ENCODE data around the gene PNLIPRP2. TPM values are rescaled to one million over a fixed set of nuclear protein-coding genes. Genes with fewer than 3 reads are reported as not detected.

The PNLIPRP2 gene
- total RNA-seq, 1 experiment from 2014 or later = 1.1 TPM

GRCh38 chr10:116685807-116686206 is 65.1 kb downstream of the PNLIPRP2 start:
- peaks cover 0 to 6% of the 10 kb centered on the region in 2 experiments; a peak in 1 of 4 replicates for H3K4me1 ChIP-seq (ENCODE audit: control insufficient read depth in 1 of 2, insufficient read depth in 2 of 2, low read length in 2 of 2)
- H3K27me3 ChIP-seq (ENCODE audit: insufficient read depth, low read length) = no peaks in the 10 kb centered on the region
- no peak for TF ChIP-seq SP1 (IDR thresholded peaks at IDR 0.05; ENCODE audit: low read depth)
- TF ChIP-seq SIN3A (IDR thresholded peaks at IDR 0.05; ENCODE audit: low read depth) = no peak
- TF ChIP-seq CTCF (IDR thresholded peaks at IDR 0.05 in 2 of 3, conservative IDR thresholded peaks at IDR 0.05 in 1 of 3; ENCODE audit: borderline replicate concordance in 1 of 3, insufficient read depth in 1 of 3, low read depth in 2 of 3, low read length in 2 of 3) = no peak
- no peak for TF ChIP-seq FOSL1 (IDR thresholded peaks at IDR 0.05; ENCODE audit: low read depth)
- no peak for TF ChIP-seq POLR2AphosphoS5 (IDR thresholded peaks at IDR 0.05; ENCODE audit: low read depth, low read length)
- no peak for TF ChIP-seq RAD21 (IDR thresholded peaks at IDR 0.05; ENCODE audit: low read depth)
- TF ChIP-seq EZH2 (IDR thresholded peaks at IDR 0.05) = no peak
- no peak for TF ChIP-seq ELF1 (IDR thresholded peaks at IDR 0.05; ENCODE audit: borderline replicate concordance, low read depth)
- no peak for TF ChIP-seq EGR1 (IDR thresholded peaks at IDR 0.05; ENCODE audit: low read depth)
- no peak for TF ChIP-seq TCF7L2 (IDR thresholded peaks at IDR 0.05; ENCODE audit: borderline replicate concordance, extremely low read depth, insufficient read depth, insufficient read length)
- TF ChIP-seq REST (IDR thresholded peaks at IDR 0.05; ENCODE audit: low read depth) = no peak
- no peak for TF ChIP-seq CBX3 (IDR thresholded peaks at IDR 0.05; ENCODE audit: low read depth)
- TF ChIP-seq EZH2phosphoT487 (IDR thresholded peaks at IDR 0.05; ENCODE audit: borderline replicate concordance) = no peak
- no peak for TF ChIP-seq ZBTB33 (IDR thresholded peaks at IDR 0.05; ENCODE audit: extremely low read depth, insufficient replicate concordance, low read length)
- TF ChIP-seq MAX (IDR thresholded peaks at IDR 0.05) = no peak
- TF ChIP-seq SRF (IDR thresholded peaks at IDR 0.05; ENCODE audit: low read depth) = no peak
- TF ChIP-seq ATF3 (IDR thresholded peaks at IDR 0.05) = no peak
- ChIA-PET POLR2A (no interaction called here), RAD21 (ENCODE audit: low non-redundant PET in 1 of 2, low total read pairs in 2 of 2, uncharacterized antibody in 2 of 2, unreplicated experiment in 2 of 2) (no interaction called here), CTCF (no interaction called here)
- intact Hi-C loops (cut with micrococcal nuclease) = no loop called here
- no peaks in the 10 kb centered on the region for H3K9me2 ChIP-seq (ENCODE audit: insufficient read depth)
- no peak overlapping the region for H3K4me3 ChIP-seq (replicated peaks in 1 of 2; ENCODE audit: low read depth in 1 of 2, low read length in 2 of 2)
- DNase-seq (ENCODE audit: low read depth, low spot score) = no peak
- no peak overlapping the region for H2AFZ ChIP-seq (ENCODE audit: low read depth, low read length, poor library complexity, severe bottlenecking)
- ATAC-seq = no peak
- no peaks in the 10 kb centered on the region for H3K36me3 ChIP-seq (ENCODE audit: control insufficient read depth in 1 of 2, insufficient read depth in 2 of 2, low read length in 2 of 2)
- no TSS peak for BruUV-seq (replicated peaks)
- H3K4me2 ChIP-seq (ENCODE audit: low read length) = no peak overlapping the region
- no peak overlapping the region for H3K9ac ChIP-seq (ENCODE audit: low read length)
- H4K20me1 ChIP-seq (ENCODE audit: insufficient read depth) = no peaks in the 10 kb centered on the region
- no peak overlapping the region for H3K27ac ChIP-seq (ENCODE audit: low read depth, low read length)
- no peaks in the 10 kb centered on the region for H3K79me2 ChIP-seq (ENCODE audit: insufficient read depth, low read length)
- H3K9me3 ChIP-seq (ENCODE audit: control insufficient read depth in 1 of 2, insufficient read depth in 1 of 2, low read depth in 1 of 2, low read length in 2 of 2) = no peaks in the 10 kb centered on the region

All from HCT116 (cell line).